Keratinocyte (primary cell): ENCODE measurements around the gene SLC35D3. TPM values are rescaled to one million over a fixed set of nuclear protein-coding genes. Genes with fewer than 3 reads are reported as not detected.
"Not testable (repeated sequence)": the region's sequence is repeated elsewhere in the genome, so short reads cannot be mapped to it uniquely, and the experiment has no call there.

Source experiments
- DNase-seq: peaks from one replicate; pipeline ENCODE4 v3.0.0-alpha.2; 2011; ENCODE audit warnings: low read depth, missing footprints, low spot score
- FAIRE-seq: peaks from 2 replicates; lab custom pipeline; 2011; peaks lifted over from hg19 to GRCh38; lab: Jason Lieb, UNC
- H2AFZ ChIP-seq: 2 replicates; pipeline ENCODE4 v1.6.0; 2012; ENCODE audit warnings: low read length, control low read depth, inconsistent platforms; ENCODE audit not compliant: control insufficient read depth
- H3K27ac ChIP-seq: 2 replicates; pipeline ENCODE4 v1.5.1; 2011; ENCODE audit warnings: low read length; ENCODE audit not compliant: control insufficient read depth, insufficient read depth
- H3K27me3 ChIP-seq: 3 replicates; pipeline ENCODE4 v1.6.0; 2011; ENCODE audit warnings: low read length; ENCODE audit not compliant: control insufficient read depth, insufficient read depth; ENCODE audit errors: extremely low read depth
- H3K36me3 ChIP-seq, 2 experiments: 2 replicates in 1 of 2; 3 replicates in 1 of 2; pipeline ENCODE4 v1.5.1; 2011; ENCODE audit warnings: low read length in 2 of 2, mild to moderate bottlenecking in 1 of 2; ENCODE audit not compliant: control insufficient read depth in 2 of 2, insufficient read depth in 2 of 2; ENCODE audit errors: extremely low read depth in 1 of 2
- H3K4me1 ChIP-seq: 3 replicates; pipeline ENCODE4 v1.5.1; 2011; ENCODE audit warnings: low read length; ENCODE audit not compliant: control insufficient read depth, insufficient read depth; ENCODE audit errors: extremely low read depth
- H3K4me2 ChIP-seq: 3 replicates; pipeline ENCODE4 v1.6.0; 2011; ENCODE audit warnings: low read depth, low read length; ENCODE audit not compliant: control insufficient read depth, insufficient read depth; ENCODE audit errors: extremely low read depth
- H3K4me3 ChIP-seq, 3 experiments: fragments of 200-600 bp in 1 of 3; sonication (generic) in 1 of 3; 2 replicates in 2 of 3; 3 replicates in 1 of 3; pipeline ENCODE4 v1.5.1; 2011 to 2016; ENCODE audit warnings: low read length in 3 of 3, mild to moderate bottlenecking in 3 of 3, control low read depth in 2 of 3, inconsistent platforms in 1 of 3, low read depth in 1 of 3, mixed read lengths in 1 of 3, mixed run types in 1 of 3, moderate library complexity in 1 of 3; ENCODE audit not compliant: control insufficient read depth in 2 of 3, insufficient read depth in 2 of 3; ENCODE audit errors: extremely low read depth in 1 of 3
- H3K79me2 ChIP-seq: 2 replicates; pipeline ENCODE4 v1.6.0; 2012; ENCODE audit warnings: low read length; ENCODE audit not compliant: control insufficient read depth, insufficient read depth
- H3K9ac ChIP-seq: 3 replicates; pipeline ENCODE4 v1.6.0; 2011; ENCODE audit warnings: low read length; ENCODE audit not compliant: control insufficient read depth, insufficient read depth; ENCODE audit errors: extremely low read depth
- H3K9me1 ChIP-seq: 3 replicates; pipeline ENCODE4 v1.6.0; 2011; ENCODE audit warnings: low read length; ENCODE audit not compliant: control insufficient read depth, insufficient read depth; ENCODE audit errors: extremely low read depth
- H3K9me3 ChIP-seq: 2 replicates; pipeline ENCODE4 v1.5.1; 2012; ENCODE audit warnings: low read depth, low read length; ENCODE audit not compliant: control insufficient read depth
- H4K20me1 ChIP-seq: 3 replicates; pipeline ENCODE4 v1.6.0; 2011; ENCODE audit warnings: low read length; ENCODE audit not compliant: control insufficient read depth, insufficient read depth; ENCODE audit errors: extremely low read depth
- CTCF ChIP-seq, 3 experiments: IDR thresholded peaks in 1 of 3; conservative IDR thresholded peaks in 1 of 3; optimal IDR thresholded peaks in 1 of 3; 2 replicates in 2 of 3; 3 replicates in 1 of 3; pipeline versions ENCODE3 to v1.5.1; 2011; ENCODE audit warnings: low read length in 3 of 3, mild to moderate bottlenecking in 3 of 3, moderate library complexity in 2 of 3, control low read depth in 1 of 3, inconsistent platforms in 1 of 3; ENCODE audit not compliant: insufficient read depth in 2 of 3; ENCODE audit errors: extremely low read depth in 1 of 3
- EZH2 ChIP-seq: IDR thresholded peaks from one replicate; pipeline ENCODE4 v1.6.1; 2012; ENCODE audit warnings: inconsistent platforms, mild to moderate bottlenecking, low read length, moderate library complexity
- dilution Hi-C: fragments of 300-500 bp; cut with MboI; formaldehyde crosslinking; loops from one replicate; pipeline ENCODE4 v1.7.0; 2020; ENCODE audit warnings: low sequenced_read_pairs; ENCODE audit not compliant: extremely low pct_ligation_motif_present
- polyA plus RNA-seq, 5 experiments: library from polyadenylated mRNA; depleted of rRNA in 3 of 5; stranded (reverse) in 3 of 5; stranded (forward) in 1 of 5; unstranded in 1 of 5; fragments of >200 nt; gene quantifications; 1 replicate in 1 of 5; 2 replicates in 3 of 5; 3 replicates in 1 of 5; pipeline versions ENCODE4 v1.2.1 to v1.2.3, GENCODE V29; 2011 to 2012; ENCODE audit warnings: missing spikeins in 2 of 5, low read depth in 1 of 5, low replicate concordance in 1 of 5

Gene SLC35D3
- polyA plus RNA-seq, 1 donor (not counting 4 experiments of a cell fraction or from before 2014, with no cell fraction given), result not detected

DNA sequence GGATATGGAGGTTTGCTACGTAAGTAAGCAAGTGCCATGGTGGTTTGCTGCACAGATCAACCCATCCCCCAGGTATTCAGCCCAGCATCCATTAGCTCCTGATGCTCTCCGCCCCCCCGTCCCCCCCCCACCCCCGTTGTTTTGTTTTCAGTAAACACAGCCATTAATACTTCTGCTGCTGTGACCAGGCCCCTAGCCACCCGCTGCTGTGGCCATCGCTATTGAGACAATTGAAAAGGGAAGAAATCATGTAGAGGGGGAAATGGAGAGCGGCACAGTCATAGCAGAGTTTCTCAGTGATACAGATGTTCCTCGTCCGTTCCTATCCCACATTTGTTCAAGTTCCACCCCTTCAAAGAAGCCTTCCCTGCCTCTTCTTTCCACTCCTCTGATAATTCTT is 24.9 kb downstream of the SLC35D3 start:
- no peaks in the 10 kb centered on the region for H3K36me3 ChIP-seq
- no peak for FAIRE-seq
- H3K27me3 ChIP-seq, result peaks cover 4% of the 10 kb centered on the region
- H3K4me3 ChIP-seq, result no peak overlapping the region
- H3K79me2 ChIP-seq, result no peaks in the 10 kb centered on the region
- H4K20me1 ChIP-seq, result no peaks in the 10 kb centered on the region
- DNase-seq, result no peak
- H3K9me3 ChIP-seq, result no peaks in the 10 kb centered on the region
- no peak overlapping the region for H3K4me2 ChIP-seq
- dilution Hi-C loops, result no loop called here
- no peak overlapping the region for H3K9ac ChIP-seq
- no peak overlapping the region for H2AFZ ChIP-seq
- TF ChIP-seq CTCF (optimal IDR thresholded peaks at IDR 0.05 in 1 of 3, IDR thresholded peaks at IDR 0.05 in 1 of 3, conservative IDR thresholded peaks at IDR 0.05 in 1 of 3; ENCODE audit: extremely low read depth in 1 of 3, insufficient read depth in 2 of 3, low read length in 3 of 3), result no peak
- TF ChIP-seq EZH2, result no peak
- no peaks in the 10 kb centered on the region for H3K4me1 ChIP-seq
- H3K9me1 ChIP-seq, result no peaks in the 10 kb centered on the region
- no peak overlapping the region for H3K27ac ChIP-seq

- H3K27me3 ChIP-seq, H2AFZ ChIP-seq, H3K4me1 ChIP-seq, FAIRE-seq, DNase-seq, H3K9me1 ChIP-seq, H3K9ac ChIP-seq, H4K20me1 ChIP-seq, dilution Hi-C loops, H3K79me2 ChIP-seq, H3K4me2 ChIP-seq, H3K4me3 ChIP-seq, H3K36me3 ChIP-seq, H3K27ac ChIP-seq, H3K9me3 ChIP-seq: not testable (repeated sequence)
These were observed 27.9 kb downstream of the SLC35D3 start for GRCh38 chr6:136949957-136950356.

- no peak overlapping the region for H3K4me2 ChIP-seq
- no peak for FAIRE-seq
These were observed 28.5 kb downstream of the SLC35D3 start for GRCh38 chr6:136950436-136951126.

More at GRCh38 chr6:136950436-136951126, 28.5 kb downstream of the SLC35D3 start:
- H3K4me1 ChIP-seq, result no peaks in the 10 kb centered on the region
- no peak overlapping the region for H3K9ac ChIP-seq
- no peaks in the 10 kb centered on the region for H3K79me2 ChIP-seq
- H2AFZ ChIP-seq, result no peak overlapping the region
- H3K36me3 ChIP-seq, result no peaks in the 10 kb centered on the region
- no peaks in the 10 kb centered on the region for H4K20me1 ChIP-seq
- no peak overlapping the region for H3K27ac ChIP-seq
- no peaks in the 10 kb centered on the region for H3K9me3 ChIP-seq
- no peak for TF ChIP-seq CTCF (optimal IDR thresholded peaks at IDR 0.05 in 1 of 3, IDR thresholded peaks at IDR 0.05 in 1 of 3, conservative IDR thresholded peaks at IDR 0.05 in 1 of 3; ENCODE audit: extremely low read depth in 1 of 3, insufficient read depth in 2 of 3, low read length in 3 of 3)
- no peak for TF ChIP-seq EZH2
- no peak overlapping the region for H3K4me3 ChIP-seq
- no peak for DNase-seq
- no peaks in the 10 kb centered on the region for H3K9me1 ChIP-seq
- dilution Hi-C loops, result no loop called here
- peaks cover under 1% of the 10 kb centered on the region for H3K27me3 ChIP-seq
